Measurements from ENCODE around the gene SYN1.

SYN1 gene

GRCh38 chrX:47593522-47593921 lies 26.1 kb downstream of the SYN1 start:
- DNase-seq, result no peak

DNA sequence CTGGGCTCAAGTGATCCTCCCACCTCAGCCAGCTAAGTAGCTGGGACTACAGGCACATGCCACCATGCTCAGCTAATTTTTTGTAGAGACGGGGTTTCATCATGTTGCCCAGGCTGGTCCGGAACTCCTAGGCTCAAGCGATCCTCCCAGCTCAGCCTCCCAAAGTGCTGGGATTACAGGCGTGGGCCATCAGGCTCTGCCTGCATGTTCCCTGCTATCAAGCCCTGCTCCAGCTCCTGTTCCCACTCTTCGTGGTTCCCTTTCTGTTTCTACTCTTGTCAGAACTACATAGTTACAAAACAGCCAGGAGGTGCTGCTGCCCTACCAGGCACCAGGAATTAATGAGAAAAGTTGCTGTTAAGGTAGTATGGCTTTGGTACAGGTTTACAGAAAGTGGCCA lies 28.7 kb downstream of the SYN1 start:
- no peak for DNase-seq

GRCh38 chrX:47587906-47588735 lies 31.5 kb downstream of the SYN1 start:
- no peak for DNase-seq

GRCh38 chrX:47587091-47587891 lies 32.4 kb downstream of the SYN1 start:
- no peak for DNase-seq

DNA sequence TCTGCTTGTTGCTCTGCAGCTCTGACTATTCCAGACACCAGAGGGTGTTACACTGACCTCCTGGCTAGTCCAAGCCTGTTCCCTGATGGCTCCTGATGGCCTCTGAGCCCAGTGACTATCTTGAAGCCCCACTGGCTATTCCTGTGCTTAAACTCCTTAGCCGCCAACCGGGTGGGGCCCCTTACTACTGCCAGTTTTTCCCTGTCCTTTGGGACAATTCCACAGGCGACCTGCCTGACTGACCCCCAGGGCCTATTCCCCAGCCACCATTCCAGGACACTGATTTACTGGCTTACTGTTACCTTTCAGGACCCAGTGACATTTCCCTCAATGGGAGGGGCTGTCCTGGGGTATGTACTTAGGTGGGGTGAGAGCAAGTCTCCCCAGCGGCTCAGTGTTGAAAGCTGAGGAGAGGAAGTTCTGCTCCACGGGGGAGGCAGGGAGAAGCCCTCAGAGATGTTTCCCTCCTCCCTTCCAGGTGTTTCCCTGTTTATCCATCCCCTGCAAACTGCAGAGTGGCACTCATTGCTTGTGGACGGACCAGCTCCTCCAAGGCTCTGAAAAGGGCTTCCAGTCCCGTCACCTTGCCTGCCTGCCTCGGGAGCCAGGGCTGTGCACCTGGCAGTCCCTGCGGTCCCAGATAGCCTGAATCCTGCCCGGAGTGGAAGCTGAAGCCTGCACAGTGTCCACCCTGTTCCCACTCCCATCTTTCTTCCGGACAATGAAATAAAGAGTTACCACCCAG lies 33.4 kb downstream of the SYN1 start:
- no peak for DNase-seq

DNA sequence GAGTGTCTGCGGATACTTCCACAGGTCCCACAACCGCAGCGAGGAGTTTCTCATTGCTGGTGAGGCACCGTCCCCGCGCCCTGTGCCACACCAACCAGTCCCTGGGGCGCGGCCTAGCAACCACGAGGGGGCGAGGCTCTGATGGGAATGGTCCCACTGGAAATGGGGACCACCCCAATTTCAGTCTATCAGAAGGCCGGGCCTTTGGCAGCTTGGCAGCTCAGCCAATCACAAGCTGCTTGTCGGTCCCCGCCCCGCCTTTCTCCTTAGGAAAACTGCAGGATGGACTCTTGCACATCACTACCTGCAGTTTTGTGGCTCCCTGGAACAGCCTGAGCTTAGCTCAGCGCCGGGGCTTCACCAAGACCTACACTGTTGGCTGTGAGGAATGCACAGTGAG lies 34.4 kb downstream of the SYN1 start:
- no peak for DNase-seq

DNA sequence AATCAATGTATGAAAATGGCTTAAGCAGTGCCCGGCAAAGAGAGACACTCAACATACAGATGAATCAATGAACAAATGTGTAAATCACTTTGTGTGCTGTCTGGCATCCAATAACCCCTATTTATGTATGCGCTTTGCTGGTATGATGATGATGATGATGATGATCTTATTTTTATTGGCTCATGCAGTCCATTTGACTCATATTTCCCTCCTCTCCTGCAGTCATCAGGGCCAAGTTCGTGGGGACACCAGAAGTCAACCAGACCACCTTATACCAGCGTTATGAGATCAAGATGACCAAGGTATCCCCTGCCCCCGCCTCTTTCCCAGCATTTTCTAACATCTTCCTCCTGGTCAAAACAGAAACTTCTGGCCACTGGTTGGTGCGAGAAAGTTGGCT lies 34.9 kb downstream of the SYN1 start:
- no peak for DNase-seq

GRCh38 chrX:47583240-47583861 lies 36.3 kb downstream of the SYN1 start:
- DNase-seq, result no peak

DNA sequence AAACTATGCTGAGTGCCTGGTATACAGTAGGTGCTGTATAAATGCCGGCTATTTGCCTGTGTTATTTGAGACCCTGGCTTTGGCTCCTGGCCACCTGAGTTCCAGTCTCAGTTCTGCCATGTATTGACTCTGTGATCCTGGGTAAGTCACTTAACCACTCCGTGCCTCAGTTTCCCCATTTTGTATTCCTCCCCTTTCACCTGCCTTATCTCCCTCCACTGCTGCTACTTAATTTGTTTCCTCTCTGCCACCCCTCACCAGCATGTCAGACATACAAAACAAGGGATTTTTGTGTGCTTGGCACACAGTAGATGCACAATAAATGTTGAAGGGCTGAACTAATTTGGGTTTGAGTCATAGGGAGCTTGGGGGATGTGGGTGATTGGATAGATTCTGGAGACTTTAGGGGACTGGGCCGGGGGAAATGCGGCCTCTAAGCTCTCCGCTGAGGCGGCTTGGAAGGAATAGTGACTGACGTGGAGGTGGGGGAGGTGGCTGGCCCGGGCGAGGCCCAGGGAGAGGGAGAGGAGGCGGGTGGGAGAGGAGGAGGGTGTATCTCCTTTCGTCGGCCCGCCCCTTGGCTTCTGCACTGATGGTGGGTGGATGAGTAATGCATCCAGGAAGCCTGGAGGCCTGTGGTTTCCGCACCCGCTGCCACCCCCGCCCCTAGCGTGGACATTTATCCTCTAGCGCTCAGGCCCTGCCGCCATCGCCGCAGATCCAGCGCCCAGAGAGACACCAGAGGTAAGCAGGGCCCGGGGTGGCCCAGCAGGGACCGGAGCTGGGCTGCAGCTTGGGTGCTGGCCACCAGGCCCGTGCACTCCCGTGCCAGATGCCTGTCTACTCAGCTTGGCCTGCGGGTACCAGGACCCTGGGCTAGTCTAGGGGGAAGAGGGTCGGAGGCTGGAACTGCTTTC lies 37.7 kb downstream of the SYN1 start, which contains the start of gene TIMP1:
TIMP1 (plus strand) TSS at position 706 of the 917 bp plus-strand sequence. CDS start 980 bp downstream, outside the sequence.
- peak; percentile 81 to 84 for DNase-seq

DNA sequence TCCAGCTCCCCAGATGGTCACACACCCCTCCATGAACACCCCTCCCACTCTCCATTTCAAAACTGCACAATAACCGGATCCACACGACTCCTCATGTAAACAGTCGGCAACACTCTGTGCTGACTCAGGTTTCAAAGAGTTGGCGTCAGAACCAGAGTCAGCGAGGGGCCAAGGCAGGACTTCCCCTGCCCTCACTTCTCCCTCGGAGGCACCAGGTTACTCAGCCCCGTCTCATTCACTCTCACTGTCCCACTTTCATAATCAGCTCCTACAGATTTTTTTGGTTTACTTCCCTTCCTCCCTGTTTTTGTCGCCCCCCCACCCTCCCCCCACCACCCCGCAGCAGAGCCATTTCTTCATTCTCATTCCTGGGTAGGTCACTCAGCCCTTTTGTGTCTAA lies 40.1 kb downstream of the SYN1 start:
- peak; percentile 15 to 27 for DNase-seq

- no peak for DNase-seq
Observed at GRCh38 chrX:47578692-47579091, 41.0 kb downstream of the SYN1 start.

DNA sequence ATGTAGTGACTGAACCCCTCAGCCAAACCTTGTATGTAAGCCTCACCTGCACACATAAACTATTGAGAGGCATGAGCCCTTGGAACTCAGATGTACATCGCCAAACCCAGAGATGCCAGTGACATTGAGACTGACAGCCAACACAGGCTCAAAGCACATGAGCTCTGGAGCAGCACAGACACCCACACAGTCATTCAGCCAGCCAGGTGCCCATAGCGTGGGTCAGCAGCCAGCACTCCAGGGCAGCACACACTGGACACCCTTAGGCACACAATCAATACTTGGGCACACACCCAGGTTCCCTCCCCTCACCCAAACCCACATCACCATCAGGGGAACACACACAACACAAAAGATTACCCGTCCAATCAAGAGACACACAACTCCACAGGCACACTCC lies 41.8 kb downstream of the SYN1 start:
- DNase-seq, result no peak

GRCh38 chrX:47577424-47577823 lies 42.2 kb downstream of the SYN1 start:
- DNase-seq, result no peak

- DNase-seq, result no peak
Observed at GRCh38 chrX:47576021-47576898, 43.4 kb downstream of the SYN1 start.

- no peak for DNase-seq
Observed at GRCh38 chrX:47574547-47575301, 44.9 kb downstream of the SYN1 start.

DNA sequence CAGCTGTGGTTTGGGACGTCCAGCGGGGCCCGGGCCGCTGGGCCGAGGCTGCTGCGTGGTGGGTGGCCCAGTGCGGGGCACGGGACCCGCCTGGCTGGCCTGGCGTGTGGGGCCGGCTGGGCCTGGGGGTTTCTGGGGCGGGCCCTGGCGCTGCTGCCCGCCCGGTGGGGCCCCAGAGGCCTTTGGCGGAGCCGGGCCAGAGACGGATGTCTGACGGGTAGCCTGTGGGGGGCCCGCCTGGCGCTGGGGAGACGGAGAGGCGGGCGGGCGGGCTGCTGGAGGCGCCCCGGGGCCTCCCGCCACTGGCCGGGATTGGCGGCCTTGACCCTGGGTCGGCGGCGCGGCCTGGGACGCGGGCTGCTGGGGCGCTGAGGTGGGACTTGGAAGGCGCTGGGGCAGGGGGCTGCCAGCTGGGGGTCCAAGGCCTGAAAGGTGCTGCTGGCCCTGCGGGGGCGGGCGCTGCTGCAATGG lies 45.5 kb downstream of the SYN1 start:
- no peak for DNase-seq

GRCh38 chrX:47573341-47574075 lies 46.1 kb downstream of the SYN1 start:
- DNase-seq, result no peak

GRCh38 chrX:47572773-47573340 lies 46.8 kb downstream of the SYN1 start:
- no peak for DNase-seq

DNA sequence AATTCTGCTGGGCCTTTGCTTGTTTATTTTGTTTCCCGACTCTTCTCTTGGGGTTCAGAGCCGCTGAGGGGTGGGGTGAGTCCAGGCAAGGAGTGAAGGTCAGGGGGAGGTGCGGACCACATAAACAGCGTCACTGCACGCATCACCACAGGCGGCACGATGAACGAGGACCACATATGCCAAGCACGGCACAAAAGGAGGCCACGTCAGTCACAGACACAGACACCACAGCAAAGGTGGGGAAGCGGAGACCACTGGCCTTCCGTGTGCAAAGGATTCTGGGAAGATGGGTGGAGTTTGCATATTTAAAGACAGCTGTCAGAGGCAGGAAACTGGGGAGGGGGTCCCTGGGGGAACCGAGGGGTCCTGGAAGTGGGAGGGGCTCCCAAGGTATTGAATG lies 47.8 kb downstream of the SYN1 start:
- no peak for DNase-seq
